ENCODE measurements around the gene TGFBR2. TPM values are rescaled to one million over a fixed set of nuclear protein-coding genes. Genes with fewer than 3 reads are reported as not detected.

TGFBR2 gene
- total RNA-seq, 2 donors from 2014 or later: 6.0 to 9.6 TPM

GRCh38 chr3:30672959-30673358 lies 66.6 kb downstream of the TGFBR2 start:
- no peak for TF ChIP-seq CTCF (conservative IDR thresholded peaks at IDR 0.05)
- H3K36me3 ChIP-seq (ENCODE audit: control insufficient read depth, insufficient read depth, low read length): peaks cover 79% of the 10 kb centered on the region
- Mint-ChIP-seq H3K9me3 (no peaks in the 10 kb centered on the region), H3K27me3 (ENCODE audit: insufficient read depth) (no peaks in the 10 kb centered on the region), H3K27ac (no peak overlapping the region), H3K4me3 (no peak overlapping the region), H3K36me3 (ENCODE audit: low read depth) (peaks cover 82% of the 10 kb centered on the region), H3K4me1 (peaks cover 24% of the 10 kb centered on the region)
- 90 to 97% methylated on average over 3 to 4 of the region's 4 CpGs for WGBS, 2 experiments (ENCODE audit: insufficient coverage in 1 of 2, insufficient read length in 1 of 2)
- H3K9ac ChIP-seq (ENCODE audit: extremely low read depth, low read length, poor library complexity, severe bottlenecking): no peak overlapping the region
- H3K27ac ChIP-seq (ENCODE audit: low read depth, low read length): no peak overlapping the region
- H3K9me3 ChIP-seq (ENCODE audit: control insufficient read depth, low read length): no peaks in the 10 kb centered on the region
- no peak for DNase-seq
- no peak overlapping the region for H3K4me3 ChIP-seq (ENCODE audit: low read length)
- H3K27me3 ChIP-seq (ENCODE audit: control insufficient read depth, insufficient read depth, low read length, poor library complexity, severe bottlenecking): no peaks in the 10 kb centered on the region
- H3K4me1 ChIP-seq (ENCODE audit: control insufficient read depth, insufficient read depth, low read length): peaks cover 8% of the 10 kb centered on the region

GRCh38 chr3:30673425-30674341 lies 67.3 kb downstream of the TGFBR2 start:
- no peak for DNase-seq
- H3K36me3 ChIP-seq (ENCODE audit: control insufficient read depth, insufficient read depth, low read length): peaks cover 74% of the 10 kb centered on the region
- H3K27me3 ChIP-seq (ENCODE audit: control insufficient read depth, insufficient read depth, low read length, poor library complexity, severe bottlenecking): no peaks in the 10 kb centered on the region
- H3K27ac ChIP-seq (ENCODE audit: low read depth, low read length): no peak overlapping the region
- WGBS, 2 experiments (ENCODE audit: insufficient coverage in 1 of 2, insufficient read length in 1 of 2): 91 to 92% methylated on average over 4 to 6 of the region's 6 CpGs
- no peaks in the 10 kb centered on the region for H3K9me3 ChIP-seq (ENCODE audit: control insufficient read depth, low read length)
- H3K4me1 Mint-ChIP-seq: peaks cover 20% of the 10 kb centered on the region
- TF ChIP-seq CTCF (conservative IDR thresholded peaks at IDR 0.05): no peak
- no peak overlapping the region for H3K4me3 ChIP-seq (ENCODE audit: low read length)
- no peak overlapping the region for H3K9ac ChIP-seq (ENCODE audit: extremely low read depth, low read length, poor library complexity, severe bottlenecking)
- H3K9me3 Mint-ChIP-seq: no peaks in the 10 kb centered on the region
- H3K36me3 Mint-ChIP-seq (ENCODE audit: low read depth): peaks cover 79% of the 10 kb centered on the region
- no peaks in the 10 kb centered on the region for H3K27me3 Mint-ChIP-seq (ENCODE audit: insufficient read depth)
- H3K4me1 ChIP-seq (ENCODE audit: control insufficient read depth, insufficient read depth, low read length): peaks cover 6% of the 10 kb centered on the region
- H3K4me3 Mint-ChIP-seq: no peak overlapping the region
- H3K27ac Mint-ChIP-seq: no peak overlapping the region

GRCh38 chr3:30675006-30675405 lies 68.6 kb downstream of the TGFBR2 start:
- peaks cover 71% of the 10 kb centered on the region for H3K36me3 ChIP-seq (ENCODE audit: control insufficient read depth, insufficient read depth, low read length)
- H3K4me3 ChIP-seq (ENCODE audit: low read length): no peak overlapping the region
- no peaks in the 10 kb centered on the region for H3K9me3 ChIP-seq (ENCODE audit: control insufficient read depth, low read length)
- H3K27me3 Mint-ChIP-seq (ENCODE audit: insufficient read depth): no peaks in the 10 kb centered on the region
- peaks cover 74% of the 10 kb centered on the region for H3K36me3 Mint-ChIP-seq (ENCODE audit: low read depth)
- no peak for TF ChIP-seq CTCF (conservative IDR thresholded peaks at IDR 0.05)
- DNase-seq: no peak
- H3K4me3 Mint-ChIP-seq: no peak overlapping the region
- H3K4me1 ChIP-seq (ENCODE audit: control insufficient read depth, insufficient read depth, low read length): peaks cover 8% of the 10 kb centered on the region
- H3K9ac ChIP-seq (ENCODE audit: extremely low read depth, low read length, poor library complexity, severe bottlenecking): no peak overlapping the region
- H3K4me1 Mint-ChIP-seq: peaks cover 29% of the 10 kb centered on the region
- no peaks in the 10 kb centered on the region for H3K27me3 ChIP-seq (ENCODE audit: control insufficient read depth, insufficient read depth, low read length, poor library complexity, severe bottlenecking)
- no peak overlapping the region for H3K27ac Mint-ChIP-seq
- no peaks in the 10 kb centered on the region for H3K9me3 Mint-ChIP-seq
- H3K27ac ChIP-seq (ENCODE audit: low read depth, low read length): no peak overlapping the region
- WGBS, 2 experiments (ENCODE audit: insufficient coverage in 1 of 2, insufficient read length in 1 of 2): 98 to 100% methylated on average over 2 of the region's 2 CpGs

All from endodermal cell (in vitro differentiated cells).